WTC11 (cell line): ENCODE results near the gene CCSER2.

Experiments
- ATF1 ChIP-seq: sonication (generic); formaldehyde crosslinking; IDR thresholded peaks from 2 replicates; pipeline ENCODE4 v1.8.1; 2023; ENCODE audit warnings: mild to moderate bottlenecking, moderate library complexity, missing genetic modification reagents
- ATF3 ChIP-seq: sonication (generic); formaldehyde crosslinking; conservative IDR thresholded peaks from 2 replicates; pipeline ENCODE4 v1.8.1; 2022; ENCODE audit warnings: mild to moderate bottlenecking, missing genetic modification reagents
- CREB1 ChIP-seq: sonication (generic); formaldehyde crosslinking; IDR thresholded peaks from 2 replicates; pipeline ENCODE4 v1.8.0; 2023; ENCODE audit warnings: mild to moderate bottlenecking, missing genetic modification reagents
- CTCF ChIP-seq: fragments of 200-600 bp; IDR thresholded peaks from 2 replicates; pipeline ENCODE4 v1.8.0; 2022; ENCODE audit warnings: antibody characterized with exemption
- MLX ChIP-seq: sonication (generic); formaldehyde crosslinking; IDR thresholded peaks from 2 replicates; pipeline ENCODE4 v1.8.1; 2023; ENCODE audit warnings: mild to moderate bottlenecking, missing genetic modification reagents, moderate library complexity
- NFYB ChIP-seq: sonication (generic); formaldehyde crosslinking; conservative IDR thresholded peaks from 2 replicates; pipeline ENCODE4 v1.8.0; 2022; ENCODE audit warnings: low read depth, missing genetic modification reagents
- SOX15 ChIP-seq: fragments of 250-450 bp; sonication (Bioruptor Pico); IDR thresholded peaks from 2 replicates; pipeline ENCODE4 v1.9.0; 2021; ENCODE audit warnings: mild to moderate bottlenecking
- ZBTB21 ChIP-seq: sonication (generic); formaldehyde crosslinking; IDR thresholded peaks from 2 replicates; pipeline ENCODE4 v1.8.1; 2023; ENCODE audit warnings: mild to moderate bottlenecking, missing genetic modification reagents, borderline replicate concordance
- TF ChIP-seq, protein P1 (sequence below): sonication (generic); formaldehyde crosslinking; IDR thresholded peaks from 2 replicates; pipeline ENCODE4 v1.8.1; 2022; ENCODE audit warnings: mild to moderate bottlenecking, missing genetic modification reagents, moderate library complexity, borderline replicate concordance

DNA sequence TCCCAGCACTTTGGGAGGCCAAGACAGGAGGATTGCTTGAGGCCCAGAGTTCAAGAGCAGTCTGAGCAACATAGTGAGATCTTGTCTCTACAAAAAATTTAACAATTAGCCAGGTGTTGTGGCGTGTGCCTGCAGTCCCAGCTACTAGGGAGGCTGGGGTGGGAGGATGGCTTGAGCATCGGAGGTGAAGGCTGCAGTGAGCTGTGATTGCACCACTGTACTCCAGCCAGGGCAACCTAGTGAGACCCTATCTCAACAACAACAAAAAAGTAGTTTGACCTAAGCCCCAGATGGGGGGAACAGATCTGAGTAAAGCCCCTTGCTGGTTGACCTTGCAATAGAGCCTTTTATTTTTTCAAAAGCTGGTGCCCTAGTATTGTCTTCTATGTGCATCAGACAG lies 15.6 kb upstream of the CCSER2 start:
- TF ChIP-seq ATF3 (CRISPR knock-in tag) (no peak), CREB1 (no peak), MLX (CRISPR knock-in tag) (no peak), CTCF (no peak), NFYB (CRISPR knock-in tag) (no peak), ZBTB21 (CRISPR knock-in tag) (no peak), ATF1 (no peak), SOX15 (CRISPR knock-in tag) (no peak)
- TF ChIP-seq, protein P1, sequence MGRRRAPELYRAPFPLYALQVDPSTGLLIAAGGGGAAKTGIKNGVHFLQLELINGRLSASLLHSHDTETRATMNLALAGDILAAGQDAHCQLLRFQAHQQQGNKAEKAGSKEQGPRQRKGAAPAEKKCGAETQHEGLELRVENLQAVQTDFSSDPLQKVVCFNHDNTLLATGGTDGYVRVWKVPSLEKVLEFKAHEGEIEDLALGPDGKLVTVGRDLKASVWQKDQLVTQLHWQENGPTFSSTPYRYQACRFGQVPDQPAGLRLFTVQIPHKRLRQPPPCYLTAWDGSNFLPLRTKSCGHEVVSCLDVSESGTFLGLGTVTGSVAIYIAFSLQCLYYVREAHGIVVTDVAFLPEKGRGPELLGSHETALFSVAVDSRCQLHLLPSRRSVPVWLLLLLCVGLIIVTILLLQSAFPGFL (CRISPR knock-in tag): no peak
